IMR-90 (cell line): Measurements from ENCODE around the gene MLIP. TPM values are rescaled to one million over a fixed set of nuclear protein-coding genes. Genes with fewer than 3 reads are reported as not detected.
A peak's percentile ranks its signal among the peaks of the same experiment; 100 is the strongest.

Source experiments
- ATAC-seq: fragments of 200-7000 bp; cut with Tn5 transposase; 2 replicates; pipeline ENCODE4 v1.9.1; 2020; ENCODE audit warnings: low read depth, mild to moderate bottlenecking, moderate library complexity
- BruUV-seq: library from RNA; stranded (reverse); fragments of 400-500 nt; replicated peaks from 2 replicates; lab custom pipeline; 2021; lab: Mats Ljungman, UMichigan
- CTCF ChIA-PET: fragments of 300-600 bp; formaldehyde crosslinking; extraction: SDS; loops from one replicate; lab custom pipeline; 2021; ENCODE audit warnings: antibody characterized with exemption; lab: Yijun Ruan, JAX
- POLR2A ChIA-PET: fragments of 300-600 bp; sonication (Branson Sonifier 250); formaldehyde crosslinking; loops from one replicate; lab custom pipeline; 2022; ENCODE audit warnings: antibody characterized with exemption; ENCODE audit not compliant: unreplicated experiment; lab: Charles Lee
- DNase-seq: peaks from one replicate; pipeline ENCODE4 v3.0.0; 2013
- H2AFZ ChIP-seq: replicated peaks from 2 replicates; pipeline ENCODE3; 2013; ENCODE audit warnings: low read length, mild to moderate bottlenecking; ENCODE audit not compliant: poor library complexity
- H2AK5ac ChIP-seq: 2 replicates; pipeline ENCODE4 v1.6.1; 2013; ENCODE audit warnings: low read depth, low read length, inconsistent platforms
- H2AK9ac ChIP-seq: replicated peaks from 2 replicates; pipeline ENCODE3; 2013; ENCODE audit warnings: mild to moderate bottlenecking, low read depth, low read length, moderate library complexity; ENCODE audit not compliant: poor library complexity
- H2BK120ac ChIP-seq: 2 replicates; pipeline ENCODE4 v1.6.1; 2013; ENCODE audit warnings: low read depth, low read length, inconsistent platforms
- H2BK15ac ChIP-seq: 3 replicates; pipeline ENCODE4 v1.6.1; 2013; ENCODE audit warnings: low read depth, low read length, inconsistent platforms
- H2BK20ac ChIP-seq: 2 replicates; pipeline ENCODE4 v1.6.1; 2013; ENCODE audit warnings: low read depth, mild to moderate bottlenecking, inconsistent platforms, low read length, moderate library complexity
- H2BK5ac ChIP-seq: 2 replicates; pipeline ENCODE4 v1.6.1; 2013; ENCODE audit warnings: mild to moderate bottlenecking, low read depth, low read length, inconsistent platforms; ENCODE audit not compliant: poor library complexity, severe bottlenecking
- H3K14ac ChIP-seq: replicated peaks from 2 replicates; pipeline ENCODE4 v1.6.1; 2013; ENCODE audit warnings: low read depth, low read length, inconsistent platforms
- H3K18ac ChIP-seq: 2 replicates; pipeline ENCODE4 v1.6.1; 2013; ENCODE audit warnings: low read depth, low read length, control low read depth
- H3K23ac ChIP-seq: 2 replicates; pipeline ENCODE4 v1.6.1; 2013; ENCODE audit warnings: low read depth, low read length, inconsistent platforms
- H3K27ac ChIP-seq: 2 replicates; pipeline ENCODE4 v1.5.1; 2013; ENCODE audit warnings: mild to moderate bottlenecking, control low read depth, low read length; ENCODE audit not compliant: insufficient read depth
- H3K27me3 ChIP-seq: 2 replicates; pipeline ENCODE4 v1.6.1; 2013; ENCODE audit warnings: low read length; ENCODE audit not compliant: control insufficient read depth, insufficient read depth
- H3K36me3 ChIP-seq: 2 replicates; pipeline ENCODE4 v1.6.1; 2013; ENCODE audit warnings: low read length, mixed read lengths; ENCODE audit not compliant: control insufficient read depth, insufficient read depth
- H3K4ac ChIP-seq: 2 replicates; pipeline ENCODE4 v1.6.1; 2013; ENCODE audit warnings: low read depth, low read length, inconsistent platforms
- H3K4me1 ChIP-seq: 2 replicates; pipeline ENCODE4 v1.6.1; 2013; ENCODE audit warnings: low read length, mixed read lengths; ENCODE audit not compliant: control insufficient read depth, insufficient read depth
- H3K4me2 ChIP-seq: 2 replicates; pipeline ENCODE4 v1.6.1; 2013; ENCODE audit warnings: low read depth, mild to moderate bottlenecking, control low read depth, low read length, moderate library complexity
- H3K4me3 ChIP-seq: 2 replicates; pipeline ENCODE4 v1.5.1; 2013; ENCODE audit warnings: low read depth, mild to moderate bottlenecking, control low read depth, low read length, moderate library complexity; ENCODE audit not compliant: insufficient read depth
- H3K56ac ChIP-seq: 2 replicates; pipeline ENCODE4 v1.6.1; 2013; ENCODE audit warnings: low read length, inconsistent platforms; ENCODE audit not compliant: insufficient read depth; ENCODE audit errors: extremely low read depth
- H3K79me1 ChIP-seq, 2 experiments: 2 replicates each; pipeline ENCODE4 v1.6.1; 2013; ENCODE audit warnings: low read length in 2 of 2, inconsistent platforms in 1 of 2, low read depth in 1 of 2
- H3K9ac ChIP-seq: 2 replicates; pipeline ENCODE4 v1.6.1; 2013; ENCODE audit warnings: low read depth, low read length, control low read depth
- H3K9me1 ChIP-seq: 2 replicates; pipeline ENCODE4 v1.6.1; 2013; ENCODE audit warnings: low read length, inconsistent platforms; ENCODE audit not compliant: insufficient read depth
- H3K9me3 ChIP-seq: 2 replicates; pipeline ENCODE4 v1.6.1; 2013; ENCODE audit warnings: low read length; ENCODE audit not compliant: control insufficient read depth, insufficient read depth
- H4K20me1 ChIP-seq: 2 replicates; pipeline ENCODE4 v1.6.1; 2013; ENCODE audit warnings: low read length, inconsistent platforms; ENCODE audit not compliant: insufficient read depth
- H4K5ac ChIP-seq: 2 replicates; pipeline ENCODE4 v1.6.1; 2013; ENCODE audit warnings: mild to moderate bottlenecking, low read depth, low read length, control low read depth
- H4K8ac ChIP-seq, 2 experiments: 2 replicates each; pipeline ENCODE4 v1.6.1; 2013; ENCODE audit warnings: low read depth in 2 of 2, low read length in 2 of 2, control low read depth in 1 of 2, inconsistent platforms in 1 of 2
- H4K91ac ChIP-seq: 2 replicates; pipeline ENCODE4 v1.6.1; 2013; ENCODE audit warnings: low read depth, low read length, inconsistent platforms; ENCODE audit not compliant: insufficient read depth
- MAZ ChIP-seq: IDR thresholded peaks from 2 replicates; pipeline ENCODE4 v1.6.1; 2012; ENCODE audit warnings: low read depth, mild to moderate bottlenecking, low read length, improper control_type of control experiment, moderate library complexity, borderline replicate concordance
- RAD21 ChIP-seq: IDR thresholded peaks from 2 replicates; pipeline ENCODE4 v1.6.1; 2012; ENCODE audit warnings: low read length, improper control_type of control experiment
- dilution Hi-C: fragments of 300-500 bp; cut with HindIII; formaldehyde crosslinking; loops from one replicate; pipeline ENCODE4 v1.14.3; 2018; ENCODE audit warnings: low sequenced_read_pairs; ENCODE audit not compliant: unreplicated experiment
- in situ Hi-C: fragments of 300-500 bp; cut with MboI; formaldehyde crosslinking; loops from 3 replicates; pipeline ENCODE4 v1.14.3; 2019; ENCODE audit warnings: low sequenced_read_pairs, inconsistent platforms, mixed read lengths
- intact Hi-C: fragments of 100-400 bp; cut with micrococcal nuclease; formaldehyde crosslinking; loops from 2 replicates; pipeline ENCODE4 v1.10.0; 2022
- polyA plus RNA-seq, 3 experiments: library from polyadenylated mRNA; depleted of rRNA; stranded (reverse); fragments of >200 nt; gene quantifications; 2 replicates each; pipeline ENCODE4 v1.2.3, GENCODE V29; 2012; ENCODE audit warnings: low replicate concordance in 1 of 3
- total RNA-seq: library from RNA; depleted of rRNA; stranded (reverse); fragments of >200 nt; gene quantifications from 2 replicates; pipeline ENCODE4 v1.2.3, GENCODE V29; 2012
- TF ChIP-seq, protein P1 (sequence below): fragments of 150-350 bp; IDR thresholded peaks from 2 replicates; pipeline ENCODE4 v1.6.1; 2017; ENCODE audit warnings: mild to moderate bottlenecking, antibody characterized with exemption, low read length, low read depth

The MLIP gene
- total and polyA plus RNA-seq, 2 of the 4 experiments (the other 2 are of a cell fraction): not detected

GRCh38 chr6:54286141-54286540, 174.9 kb downstream of the MLIP start:
- no peaks in the 10 kb centered on the region for H3K36me3 ChIP-seq
- H3K9ac ChIP-seq: no peak overlapping the region
- H4K91ac ChIP-seq: no peak overlapping the region
- no peak overlapping the region for H3K27ac ChIP-seq
- peaks cover under 1% of the 10 kb centered on the region for H3K4me1 ChIP-seq
- H2AFZ ChIP-seq: no peak overlapping the region
- no peak overlapping the region for H4K5ac ChIP-seq
- no peaks in the 10 kb centered on the region for H3K79me1 ChIP-seq
- POLR2A ChIA-PET: no interaction called here
- dilution Hi-C loops: no loop called here
- H3K27me3 ChIP-seq: no peaks in the 10 kb centered on the region
- no peaks in the 10 kb centered on the region for H4K20me1 ChIP-seq
- no peak overlapping the region for H2AK9ac ChIP-seq
- no peak overlapping the region for H3K4ac ChIP-seq
- ATAC-seq: peak; percentile 16
- H3K18ac ChIP-seq: no peak overlapping the region
- H2BK5ac ChIP-seq: no peak overlapping the region
- no peak overlapping the region for H3K23ac ChIP-seq
- no TSS peak for BruUV-seq
- no peak overlapping the region for H2BK15ac ChIP-seq
- H2BK120ac ChIP-seq: no peak overlapping the region
- no peak for DNase-seq
- no peak overlapping the region for H3K14ac ChIP-seq
- H4K8ac ChIP-seq: no peak overlapping the region
- CTCF ChIA-PET: interaction anchor here (0.8 kb wide), 1 partner anchor 50 kb away, joined by 3 read pairs; no protein-coding TSS in a partner anchor
- intact Hi-C loops: no loop called here
- in situ Hi-C loops: no loop called here
- no peak overlapping the region; the same call in 1 of the 2 replicates for H2BK20ac ChIP-seq
- no peak overlapping the region for H3K4me2 ChIP-seq
- no peak overlapping the region for H2AK5ac ChIP-seq
- peaks cover 3% of the 10 kb centered on the region; the same call in 1 of the 2 replicates for H3K9me1 ChIP-seq
- TF ChIP-seq, protein P1, sequence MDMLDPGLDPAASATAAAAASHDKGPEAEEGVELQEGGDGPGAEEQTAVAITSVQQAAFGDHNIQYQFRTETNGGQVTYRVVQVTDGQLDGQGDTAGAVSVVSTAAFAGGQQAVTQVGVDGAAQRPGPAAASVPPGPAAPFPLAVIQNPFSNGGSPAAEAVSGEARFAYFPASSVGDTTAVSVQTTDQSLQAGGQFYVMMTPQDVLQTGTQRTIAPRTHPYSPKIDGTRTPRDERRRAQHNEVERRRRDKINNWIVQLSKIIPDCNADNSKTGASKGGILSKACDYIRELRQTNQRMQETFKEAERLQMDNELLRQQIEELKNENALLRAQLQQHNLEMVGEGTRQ: no peak
- no peak for TF ChIP-seq MAZ
- TF ChIP-seq RAD21: no peak
- no peaks in the 10 kb centered on the region for H3K9me3 ChIP-seq
- no peak overlapping the region for H3K4me3 ChIP-seq
- no peak overlapping the region for H3K56ac ChIP-seq
